Erythroblast (primary cell): Measurements from ENCODE around the gene CDC14B.

Experiments
- GATA1 ChIP-seq: IDR thresholded peaks from 2 replicates; pipeline ENCODE4 v1.6.1; 2011; ENCODE audit warnings: low read depth, mild to moderate bottlenecking, control low read depth, low read length, moderate library complexity
- POLR2A ChIP-seq: IDR thresholded peaks from 2 replicates; pipeline ENCODE4 v1.6.1; 2011; ENCODE audit warnings: mild to moderate bottlenecking, low read length

GRCh38 chr9:96566498-96567202, 53.0 kb downstream of the CDC14B start:
- TF ChIP-seq POLR2A (no peak), GATA1 (no peak)
